Natural killer cell (primary cell): ENCODE data around the gene SNAP29. TPM values are rescaled to one million over a fixed set of nuclear protein-coding genes. Genes with fewer than 3 reads are reported as not detected.

Experiments used
- ATAC-seq, 3 donors: fragments of 150-1000 bp in 2 of 3; fragments of 200-7000 bp in 1 of 3; cut with Tn5 transposase; 1 replicate in 1 of 3; 2 replicates in 2 of 3; pipeline ENCODE4 v1.10.0; 2021; ENCODE audit warnings: mild to moderate bottlenecking in 2 of 3, moderate library complexity in 2 of 3
- DNase-seq, 2 donors: peaks; one replicate each; pipeline versions ENCODE4 v3.0.0 to v3.0.0-alpha.2; 2013 to 2021; ENCODE audit warnings: mixed read lengths in 1 of 2
- H3K27ac ChIP-seq: one replicate; pipeline ENCODE4 v1.5.1; 2013; ENCODE audit warnings: mild to moderate bottlenecking, low read length
- H3K27me3 ChIP-seq: one replicate; pipeline ENCODE4 v1.6.1; 2013; ENCODE audit warnings: low read length; ENCODE audit not compliant: control insufficient read depth, insufficient read depth
- H3K36me3 ChIP-seq: one replicate; pipeline ENCODE4 v1.6.1; 2013; ENCODE audit warnings: low read length; ENCODE audit not compliant: control insufficient read depth, insufficient read depth
- H3K4me1 ChIP-seq: one replicate; pipeline ENCODE4 v1.6.1; 2013; ENCODE audit warnings: low read length; ENCODE audit not compliant: control insufficient read depth, insufficient read depth
- H3K4me3 ChIP-seq: one replicate; pipeline ENCODE4 v1.5.1; 2013; ENCODE audit warnings: low read length
- H3K9me3 ChIP-seq: one replicate; pipeline ENCODE4 v1.6.1; 2013; ENCODE audit warnings: low read length; ENCODE audit not compliant: control insufficient read depth, insufficient read depth
- H3K27ac Mint-ChIP-seq, 2 donors: one replicate each; pipeline ENCODE4 v1.8.0; 2022; ENCODE audit warnings: mild to moderate bottlenecking in 2 of 2, mixed read lengths in 2 of 2, moderate library complexity in 1 of 2
- H3K27me3 Mint-ChIP-seq, 2 donors: one replicate each; pipeline ENCODE4 v1.8.0; 2022; ENCODE audit warnings: low read depth in 2 of 2, mixed read lengths in 2 of 2
- H3K36me3 Mint-ChIP-seq: one replicate; pipeline ENCODE4 v1.8.0; 2022; ENCODE audit warnings: mixed read lengths
- H3K4me1 Mint-ChIP-seq, 2 donors: one replicate each; pipeline ENCODE4 v1.8.0; 2022; ENCODE audit warnings: mixed read lengths in 2 of 2
- H3K4me3 Mint-ChIP-seq: one replicate; pipeline ENCODE4 v1.8.0; 2022; ENCODE audit warnings: mild to moderate bottlenecking, moderate library complexity, mixed read lengths
- H3K9me3 Mint-ChIP-seq, 2 donors: one replicate each; pipeline ENCODE4 v1.8.0; 2022; ENCODE audit warnings: mixed read lengths in 2 of 2
- WGBS: methylation state at CpG from one replicate; pipeline ENCODE4 v1.1.7; 2013; ENCODE audit warnings: missing lambda C conversion rate; ENCODE audit not compliant: insufficient coverage; 5-methylcytosine and 5-hydroxymethylcytosine counted together
- intact Hi-C: fragments of 100-400 bp; cut with micrococcal nuclease; formaldehyde crosslinking; loops from one replicate; pipeline ENCODE4 v1.14.2; 2022
- total RNA-seq, 4 donors: library from RNA; stranded (reverse); fragments of 120-200 nt in 1 of 4; gene quantifications; one replicate each; pipeline versions ENCODE4 v1.2.3 to v1.2.4, GENCODE V29; 2013 to 2022
- TF ChIP-seq, protein P1 (sequence below): fragments of 200-600 bp; IDR thresholded peaks from one replicate; pipeline ENCODE4 v1.8.0; 2022; ENCODE audit warnings: antibody characterized with exemption

SNAP29 gene
- total RNA-seq, 3 donors from 2014 or later (not counting 1 experiment from before 2014, with no cell fraction given), result 35.1 to 40.3 (median 36.8) TPM

DNA sequence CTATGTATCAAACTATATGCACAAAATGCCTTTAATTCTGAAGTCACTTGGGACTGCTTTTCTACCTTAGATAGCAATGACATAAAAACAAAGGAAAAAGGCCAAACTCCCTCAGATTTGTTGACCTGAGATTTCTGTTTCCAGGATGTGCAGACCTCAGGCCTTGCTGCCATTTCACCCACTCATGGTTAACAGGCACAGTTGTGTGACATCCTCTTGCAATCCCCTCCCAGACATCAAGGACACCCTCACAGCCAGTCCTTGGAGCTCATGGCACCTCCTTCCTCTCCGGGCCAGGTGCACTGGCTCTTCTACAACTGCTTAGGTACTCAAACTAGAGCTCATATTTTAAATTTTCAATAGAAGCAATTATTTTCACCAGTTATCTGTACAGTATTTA, 47.6 kb upstream of the SNAP29 start:
- no peak overlapping the region for H3K4me3 Mint-ChIP-seq
- Histone ChIP-seq H3K4me1 (no peaks in the 10 kb centered on the region), H3K4me3 (no peak overlapping the region), H3K36me3 (peaks cover 59% of the 10 kb centered on the region), H3K27me3 (no peaks in the 10 kb centered on the region), H3K27ac (no peak overlapping the region), H3K9me3 (no peaks in the 10 kb centered on the region)
- H3K27me3 Mint-ChIP-seq, result no peaks in the 10 kb centered on the region
- H3K9me3 Mint-ChIP-seq, result no peaks in the 10 kb centered on the region
- no peak for DNase-seq
- peak in 2 of 3 donors; percentile 38 to 52 for ATAC-seq
- H3K4me1 Mint-ChIP-seq, result peaks cover 10 to 12% of the 10 kb centered on the region in 2 donors
- peak overlapping the region; percentile 58 to 76 for H3K27ac Mint-ChIP-seq
- TF ChIP-seq, protein P1, sequence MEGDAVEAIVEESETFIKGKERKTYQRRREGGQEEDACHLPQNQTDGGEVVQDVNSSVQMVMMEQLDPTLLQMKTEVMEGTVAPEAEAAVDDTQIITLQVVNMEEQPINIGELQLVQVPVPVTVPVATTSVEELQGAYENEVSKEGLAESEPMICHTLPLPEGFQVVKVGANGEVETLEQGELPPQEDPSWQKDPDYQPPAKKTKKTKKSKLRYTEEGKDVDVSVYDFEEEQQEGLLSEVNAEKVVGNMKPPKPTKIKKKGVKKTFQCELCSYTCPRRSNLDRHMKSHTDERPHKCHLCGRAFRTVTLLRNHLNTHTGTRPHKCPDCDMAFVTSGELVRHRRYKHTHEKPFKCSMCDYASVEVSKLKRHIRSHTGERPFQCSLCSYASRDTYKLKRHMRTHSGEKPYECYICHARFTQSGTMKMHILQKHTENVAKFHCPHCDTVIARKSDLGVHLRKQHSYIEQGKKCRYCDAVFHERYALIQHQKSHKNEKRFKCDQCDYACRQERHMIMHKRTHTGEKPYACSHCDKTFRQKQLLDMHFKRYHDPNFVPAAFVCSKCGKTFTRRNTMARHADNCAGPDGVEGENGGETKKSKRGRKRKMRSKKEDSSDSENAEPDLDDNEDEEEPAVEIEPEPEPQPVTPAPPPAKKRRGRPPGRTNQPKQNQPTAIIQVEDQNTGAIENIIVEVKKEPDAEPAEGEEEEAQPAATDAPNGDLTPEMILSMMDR, result no peak
- WGBS, result 75% methylated on average over 1 of the region's 1 CpG
- H3K36me3 Mint-ChIP-seq, result peaks cover 7% of the 10 kb centered on the region
- intact Hi-C loops, result no loop called here

DNA sequence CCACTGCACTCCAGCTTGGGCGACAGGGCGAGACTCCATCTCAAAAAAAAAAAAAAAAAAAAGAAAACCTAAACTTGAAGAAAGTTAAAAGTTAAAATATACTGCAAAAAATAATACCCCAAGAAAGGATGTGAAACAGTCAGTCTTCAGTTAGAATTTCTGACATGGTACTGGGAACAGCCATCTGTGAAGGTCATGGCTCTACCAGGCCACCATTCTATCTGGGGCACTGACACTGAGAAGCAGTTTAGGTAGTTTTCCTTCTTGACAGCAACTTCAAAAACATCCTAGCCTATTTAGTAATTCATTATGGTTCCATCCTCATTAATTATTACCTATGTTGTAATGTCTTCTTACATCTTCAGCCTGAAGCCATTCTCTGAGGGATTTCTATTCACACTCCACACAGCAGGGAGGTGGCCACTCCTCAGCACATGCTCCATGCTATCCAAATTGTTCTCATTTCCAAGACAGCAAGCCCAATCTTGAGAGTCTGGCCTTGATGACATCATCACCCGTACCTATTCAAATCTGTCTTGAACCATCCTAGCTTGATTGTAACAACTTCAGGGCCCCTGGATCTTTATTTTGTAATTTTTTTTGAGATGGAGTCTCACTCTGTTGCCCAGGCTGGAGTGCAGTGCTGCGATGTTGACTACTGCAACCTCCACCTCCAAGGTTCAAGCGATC, 46.7 kb upstream of the SNAP29 start:
- H3K4me3 ChIP-seq, result no peak overlapping the region
- WGBS, result 100% methylated on average over 3 of the region's 5 CpGs
- H3K36me3 ChIP-seq, result peaks cover 59% of the 10 kb centered on the region
- Mint-ChIP-seq H3K4me3 (no peak overlapping the region), H3K36me3 (peaks cover 7% of the 10 kb centered on the region), H3K9me3 (no peaks in the 10 kb centered on the region), H3K27ac (no peak overlapping the region), H3K4me1 (peaks cover 10 to 12% of the 10 kb centered on the region in 2 donors), H3K27me3 (no peaks in the 10 kb centered on the region)
- no peaks in the 10 kb centered on the region for H3K4me1 ChIP-seq
- TF ChIP-seq, protein P1, result no peak
- intact Hi-C loops, result no loop called here
- no peak for DNase-seq
- ATAC-seq, result no peak
- H3K27me3 ChIP-seq, result no peaks in the 10 kb centered on the region
- H3K9me3 ChIP-seq, result no peaks in the 10 kb centered on the region
- no peak overlapping the region for H3K27ac ChIP-seq

DNA sequence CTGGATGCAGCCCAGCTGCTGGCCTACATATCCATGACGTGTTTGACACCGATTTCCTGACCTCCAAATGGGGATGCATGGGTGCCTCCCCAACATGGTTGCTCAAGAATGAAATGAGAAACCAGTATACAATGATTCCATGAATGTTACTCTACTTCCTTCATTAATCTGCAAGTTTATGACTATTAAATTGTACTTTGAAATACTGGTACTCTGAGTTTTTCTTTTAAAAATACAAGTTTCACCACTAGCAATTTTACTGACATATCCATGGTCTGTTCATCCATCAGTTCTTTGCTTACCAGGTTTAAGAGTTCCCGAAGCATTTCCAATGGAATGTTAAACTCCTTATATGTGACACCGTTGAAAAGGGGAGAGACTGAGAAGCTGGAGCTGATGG, 45.8 kb upstream of the SNAP29 start:
- no peak overlapping the region for H3K4me3 ChIP-seq
- Mint-ChIP-seq H3K27me3 (no peaks in the 10 kb centered on the region), H3K4me3 (no peak overlapping the region), H3K4me1 (peaks cover 10 to 12% of the 10 kb centered on the region in 2 donors), H3K36me3 (peaks cover 7% of the 10 kb centered on the region), H3K27ac (no peak overlapping the region), H3K9me3 (no peaks in the 10 kb centered on the region)
- TF ChIP-seq, protein P1, result no peak
- H3K9me3 ChIP-seq, result no peaks in the 10 kb centered on the region
- ATAC-seq, result no peak
- H3K4me1 ChIP-seq, result no peaks in the 10 kb centered on the region
- H3K27ac ChIP-seq, result no peak overlapping the region
- intact Hi-C loops, result no loop called here
- 98% methylated on average over 4 of the region's 4 CpGs for WGBS
- DNase-seq, result no peak
- H3K27me3 ChIP-seq, result no peaks in the 10 kb centered on the region
- H3K36me3 ChIP-seq, result peaks cover 56% of the 10 kb centered on the region
